D341Med (cell line): ENCODE data around the gene FLCN.

Experiments used
- DNase-seq: peaks from one replicate; pipeline ENCODE4 v3.0.0; 2012; ENCODE audit warnings: low spot score

Gene FLCN

DNA sequence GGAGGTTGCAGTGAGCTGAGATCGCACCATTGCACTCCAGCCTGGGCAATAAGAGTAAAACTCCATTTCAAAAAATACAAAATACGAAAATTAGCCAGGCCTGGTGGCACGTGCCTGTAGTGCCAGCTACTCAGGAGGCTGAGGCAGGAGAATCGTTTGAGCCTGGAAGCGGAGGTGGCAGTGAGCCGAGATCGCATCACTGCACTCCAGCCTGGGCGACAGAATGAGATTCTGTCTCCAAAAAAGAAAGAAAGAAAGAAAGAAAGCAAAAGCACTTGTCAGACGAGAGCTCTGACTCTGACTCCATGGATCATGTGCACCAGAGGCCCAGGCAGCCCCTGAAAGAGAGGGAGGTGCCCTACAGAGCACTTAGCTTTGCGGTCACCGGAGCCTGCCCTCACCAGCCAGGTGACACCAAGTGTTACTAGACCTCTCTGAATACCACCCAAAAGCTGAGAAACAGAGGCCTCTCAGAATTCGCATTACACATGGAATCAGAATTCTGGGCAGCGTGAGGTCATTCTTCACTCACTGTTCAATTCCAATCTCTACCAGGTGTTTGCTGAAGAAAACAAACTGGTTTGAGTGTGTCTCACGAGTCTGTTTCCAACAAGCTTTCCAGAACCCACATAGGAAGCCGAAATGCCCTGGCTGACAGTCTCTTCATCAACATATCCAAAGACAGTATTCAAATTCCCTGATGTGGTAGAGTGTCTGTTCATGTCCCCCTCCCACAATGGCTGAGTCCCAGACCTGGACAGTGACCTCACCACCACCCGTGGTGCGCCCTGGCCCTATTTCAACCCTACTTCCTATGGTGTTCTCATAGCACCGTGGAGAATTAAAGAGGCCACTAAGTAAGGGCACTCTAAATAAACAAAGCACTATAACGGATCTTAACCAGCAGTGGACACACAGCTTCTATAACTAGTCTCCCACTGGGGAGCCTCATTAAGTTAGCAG lies 1.5 kb downstream of the FLCN start:
- DNase-seq = no peak

DNA sequence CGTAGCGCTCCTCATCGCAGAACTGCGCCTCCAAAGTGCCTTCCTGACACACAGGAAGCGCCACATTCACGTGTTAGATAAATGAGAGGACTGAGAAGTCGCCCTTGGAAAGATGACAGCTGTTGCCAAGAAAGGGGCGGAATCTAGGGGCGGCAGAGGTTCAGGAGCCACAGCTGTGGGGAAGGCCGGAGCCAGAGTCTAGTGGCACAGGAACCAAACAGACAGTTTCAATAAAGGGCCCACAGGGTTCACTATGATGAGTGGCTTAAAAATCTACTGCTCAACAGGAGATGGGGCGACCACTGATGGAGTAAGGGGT lies 4.7 kb downstream of the FLCN start:
- no peak for DNase-seq

DNA sequence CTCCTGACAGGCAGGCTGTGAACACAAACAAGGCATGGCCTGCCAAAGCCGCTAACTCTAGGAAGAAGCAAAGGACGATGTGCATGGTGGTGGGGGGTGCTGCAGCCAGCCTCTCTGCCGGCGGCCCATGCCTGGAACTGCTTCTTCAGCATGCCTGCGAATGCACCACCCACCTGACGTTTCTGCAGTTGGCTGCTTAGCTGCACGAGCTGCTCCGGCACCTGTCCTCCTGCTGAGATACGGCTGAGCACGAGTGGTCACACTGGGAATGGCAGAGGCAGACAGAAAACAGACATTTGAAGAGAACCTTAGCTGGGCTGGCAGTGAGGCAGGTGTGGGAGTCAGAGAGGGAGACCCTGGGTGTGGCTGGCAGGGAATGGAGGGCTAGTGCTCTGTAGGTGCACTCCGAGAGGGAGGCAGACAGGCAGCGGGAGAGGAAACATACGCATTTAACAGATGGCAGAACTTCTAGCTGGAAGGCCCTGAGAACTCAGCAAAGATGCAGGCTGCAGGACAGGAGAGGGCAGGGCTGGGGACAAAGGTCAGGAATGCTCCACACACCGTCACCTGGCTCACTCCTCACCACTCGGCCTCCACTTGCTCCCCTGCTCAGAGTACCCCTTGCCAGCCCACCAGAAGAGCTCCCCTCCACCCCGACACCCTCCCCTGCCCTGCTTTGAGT lies 5.2 kb downstream of the FLCN start:
- no peak for DNase-seq

DNA sequence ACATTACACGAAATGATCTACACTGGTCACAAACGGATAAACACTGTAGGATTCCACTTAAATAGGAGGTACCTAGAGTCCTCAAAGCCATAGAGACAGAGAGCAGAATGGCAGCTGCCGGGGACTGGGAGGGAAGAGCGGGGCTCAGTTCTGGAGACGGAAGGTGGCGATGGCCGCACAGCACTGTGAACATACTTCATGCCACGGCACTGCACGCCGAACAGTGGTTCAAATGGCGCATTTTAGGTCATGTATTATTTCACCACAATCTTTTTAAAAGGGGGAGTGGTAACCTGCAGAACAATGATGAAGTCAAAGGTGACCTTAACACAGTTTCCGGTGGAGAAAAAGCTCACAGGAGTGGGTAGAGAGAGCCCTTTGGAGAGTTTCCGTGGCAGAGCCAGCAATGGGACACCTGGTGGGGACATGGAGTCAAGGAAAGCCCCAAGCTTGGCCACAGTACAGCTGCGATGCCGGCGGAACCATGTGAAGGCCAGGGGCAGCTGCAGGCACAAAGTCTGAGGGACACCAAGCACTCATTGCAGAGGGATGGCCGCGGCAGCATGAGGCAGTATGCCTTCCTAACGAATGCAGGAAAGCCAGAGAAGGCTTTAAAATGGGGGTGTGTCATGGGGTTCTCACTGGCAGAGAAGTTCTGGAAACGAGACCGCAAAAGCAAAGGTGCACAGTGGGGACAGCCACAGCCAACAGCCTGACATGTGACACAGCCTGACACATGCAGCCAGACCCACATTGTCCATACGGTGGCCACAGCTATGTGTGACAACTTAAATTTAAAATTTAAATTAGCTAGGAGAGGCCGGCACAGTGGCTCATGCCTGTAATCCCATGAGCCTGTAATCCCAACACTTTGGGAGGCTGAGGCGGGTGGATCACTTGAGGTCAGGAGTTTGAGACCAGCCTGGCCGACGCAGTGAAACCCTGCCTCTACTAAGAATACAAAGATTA lies 7.3 kb downstream of the FLCN start:
- no peak for DNase-seq

DNA sequence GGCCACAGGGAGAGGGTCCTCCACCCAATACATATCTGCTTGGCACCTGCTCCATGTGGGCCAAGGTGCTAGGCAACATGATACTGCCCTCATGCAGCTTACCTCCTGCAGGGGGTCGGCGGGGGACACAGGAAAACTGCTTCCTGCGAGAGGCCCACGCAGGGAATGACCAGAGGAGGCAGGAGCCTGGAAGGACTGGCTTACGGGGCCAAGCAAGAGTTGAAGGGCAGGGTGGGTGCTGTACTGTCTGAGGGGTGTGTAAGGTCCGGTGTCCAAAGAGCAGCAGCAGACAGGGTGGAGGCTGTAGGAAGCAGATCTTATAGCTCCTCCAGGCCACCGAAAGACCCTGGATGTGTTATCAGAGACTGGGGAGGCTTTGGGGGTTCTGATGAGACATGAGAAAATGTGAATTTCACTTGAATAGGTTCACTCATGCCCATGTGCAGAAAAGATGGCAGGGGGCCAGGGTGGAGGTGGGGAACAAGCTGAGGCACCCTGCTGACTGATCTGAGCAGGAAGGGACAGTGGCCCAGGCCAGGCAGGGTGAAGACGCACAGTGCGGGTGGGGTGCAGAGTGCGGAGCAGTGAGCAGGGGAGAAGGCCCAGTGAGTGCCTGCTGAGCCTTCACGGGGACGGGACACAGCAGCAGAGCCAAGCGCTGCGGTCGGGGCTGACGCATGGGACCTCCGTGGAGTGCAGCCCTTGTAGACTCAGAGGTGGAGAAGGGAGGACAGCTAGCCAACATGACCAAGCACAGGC lies 8.3 kb downstream of the FLCN start:
- DNase-seq = no peak

DNA sequence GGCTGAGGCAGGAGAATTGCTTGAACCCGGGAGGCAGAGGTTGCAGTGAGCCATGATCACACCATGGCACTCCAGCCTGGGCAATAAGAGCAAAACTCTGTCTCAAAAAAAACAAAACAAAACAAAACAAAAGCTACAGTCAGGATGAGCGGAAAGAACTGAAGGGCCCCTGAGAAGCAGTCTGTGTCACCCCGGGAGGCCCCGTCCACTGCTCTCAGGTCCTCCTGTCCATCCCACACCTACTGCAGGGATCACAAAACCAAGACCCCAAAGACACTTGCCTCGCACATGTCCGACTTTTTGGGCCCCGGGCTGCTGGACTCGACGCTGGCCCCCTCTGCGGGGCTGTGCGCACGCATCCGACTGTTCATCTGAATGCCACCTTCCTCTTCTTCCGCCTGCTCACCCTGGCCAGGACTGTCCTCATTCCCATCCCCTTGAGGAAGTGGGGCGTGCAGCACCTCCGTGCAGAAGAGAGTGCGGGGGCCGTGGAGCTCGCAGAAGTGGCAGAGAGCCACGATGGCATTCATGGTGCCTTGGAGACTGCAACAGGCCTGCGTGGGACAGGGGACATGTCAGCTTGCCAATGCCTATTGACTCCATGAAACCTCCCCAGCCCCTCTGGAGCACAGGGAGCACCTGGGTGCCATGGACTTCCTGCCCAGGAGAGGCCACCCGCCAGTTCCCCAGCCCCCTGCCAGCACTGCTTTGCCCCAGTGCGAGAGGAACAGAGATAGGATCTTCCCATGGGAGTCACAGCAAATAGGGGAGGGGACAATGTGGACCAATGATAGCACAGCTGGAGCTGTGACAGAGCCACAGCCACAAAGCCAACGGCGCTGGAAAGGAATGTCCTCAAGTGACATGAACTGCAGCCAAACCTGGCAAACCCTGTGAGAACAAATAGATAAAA lies 9.1 kb downstream of the FLCN start:
- no peak for DNase-seq

DNA sequence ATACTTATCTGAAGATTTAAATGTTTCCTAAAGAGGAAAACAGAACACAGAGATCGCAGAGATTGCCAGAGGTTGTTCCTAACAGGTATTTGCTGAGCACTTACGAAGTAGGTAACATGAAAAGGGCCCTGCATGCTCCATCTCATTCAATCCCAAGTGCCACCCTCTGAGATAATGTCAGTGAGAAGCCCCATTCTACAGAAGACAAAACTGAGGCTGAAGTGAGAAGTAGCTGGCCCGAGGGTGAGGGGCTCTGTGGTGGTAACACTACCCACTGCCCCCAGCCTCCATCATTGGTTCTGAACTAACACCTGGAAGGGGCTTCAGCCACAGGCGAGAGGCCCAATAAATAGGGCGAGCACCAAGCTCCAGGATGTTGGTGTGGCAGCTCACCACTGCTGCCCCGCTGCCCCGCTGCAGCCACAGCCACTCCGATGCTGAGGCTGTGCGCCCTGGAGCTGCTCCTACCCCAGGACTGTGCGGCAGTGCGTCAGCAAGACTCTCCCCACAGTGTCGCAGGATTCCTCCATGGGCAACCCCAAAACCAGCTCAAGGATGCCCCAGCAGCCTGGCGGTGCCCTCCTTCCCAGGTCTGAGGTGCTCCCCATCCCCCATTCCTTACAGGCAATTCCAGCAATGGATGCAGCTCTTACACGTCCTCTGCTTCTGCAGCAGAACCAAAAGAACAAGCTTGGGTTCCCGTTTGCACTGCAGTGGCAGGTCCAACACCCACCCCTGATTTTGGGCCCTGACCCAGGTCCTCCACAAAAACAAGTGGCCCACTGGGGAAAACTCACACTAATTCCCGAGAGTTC lies 10.3 kb downstream of the FLCN start:
- no peak for DNase-seq

DNA sequence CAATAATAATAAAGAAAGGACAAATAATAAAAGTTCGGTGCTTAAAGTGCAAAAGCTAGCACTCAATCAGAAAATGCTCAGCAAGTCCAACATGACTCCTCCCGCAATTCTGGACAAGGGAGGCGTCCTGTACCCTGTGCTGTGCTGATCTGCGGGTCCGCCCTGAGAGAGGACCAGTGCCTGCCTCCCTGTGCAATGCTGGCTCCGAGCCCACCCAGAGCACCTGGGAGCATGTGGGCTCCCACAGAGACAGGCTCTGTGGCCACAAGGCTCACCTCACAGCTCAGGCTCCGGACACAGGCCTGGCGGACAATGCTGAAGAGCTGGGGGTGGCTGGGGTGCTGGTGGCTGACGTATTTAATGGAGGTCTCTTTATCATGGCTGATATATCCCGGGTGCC lies 11.1 kb downstream of the FLCN start:
- no peak for DNase-seq

DNA sequence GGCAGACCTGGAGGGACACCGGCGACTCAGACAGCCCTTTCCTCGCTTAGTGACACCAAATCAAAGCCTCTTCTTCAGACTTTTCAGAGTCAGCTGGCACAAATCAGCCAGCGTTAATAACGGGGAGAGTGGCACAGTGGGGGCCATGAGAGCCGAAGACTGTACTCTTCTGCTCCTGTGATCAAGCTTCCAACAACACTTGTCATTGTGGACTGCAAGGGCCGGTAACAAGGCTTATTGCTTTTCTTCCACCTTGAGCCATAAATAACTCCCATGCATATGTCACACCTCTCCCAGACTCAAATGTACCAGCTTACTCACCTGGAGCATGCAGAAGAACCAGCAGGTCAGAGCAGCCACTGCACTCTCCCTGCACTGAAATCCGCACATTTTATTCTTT lies 12.8 kb downstream of the FLCN start:
- no peak for DNase-seq

DNA sequence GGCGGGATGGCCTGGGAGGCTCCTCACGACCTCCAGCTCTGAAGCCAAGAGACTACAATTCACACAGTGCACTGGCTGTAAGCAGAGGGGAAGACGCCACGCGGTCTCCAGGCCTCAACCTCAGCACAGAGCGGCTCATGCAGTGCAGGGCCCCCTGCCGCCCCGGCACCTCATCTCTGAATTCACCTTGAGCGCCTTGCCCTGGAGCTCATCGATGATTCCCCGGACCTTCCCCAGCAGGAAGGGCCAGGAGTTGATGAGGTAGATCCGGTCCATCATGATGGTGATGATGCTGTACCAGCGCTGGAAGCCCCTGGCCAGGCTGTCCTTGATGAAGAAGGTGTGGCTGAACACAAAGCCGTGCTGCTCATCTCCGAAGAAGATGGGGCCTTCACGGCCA lies 13.2 kb downstream of the FLCN start:
- no peak for DNase-seq

DNA sequence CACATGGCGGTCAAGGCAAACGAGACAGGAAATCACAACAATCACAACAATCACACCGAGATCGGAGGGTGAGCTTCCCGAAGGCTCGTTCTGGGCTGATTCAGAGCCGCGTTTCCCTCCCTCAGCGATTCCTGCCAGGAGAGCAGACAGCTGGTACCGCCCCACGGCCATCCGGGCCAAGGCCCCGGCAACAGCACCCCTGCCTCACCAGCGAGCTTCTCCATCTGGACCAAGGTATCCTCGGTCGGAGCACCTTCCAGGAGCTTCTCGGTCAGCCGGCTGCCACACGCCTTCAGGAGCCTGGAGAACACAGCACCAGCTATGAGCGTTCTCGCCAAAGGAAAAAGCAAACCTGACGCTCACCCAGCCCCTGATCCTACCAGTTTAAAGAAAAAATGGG lies 15.6 kb downstream of the FLCN start:
- no peak for DNase-seq

DNA sequence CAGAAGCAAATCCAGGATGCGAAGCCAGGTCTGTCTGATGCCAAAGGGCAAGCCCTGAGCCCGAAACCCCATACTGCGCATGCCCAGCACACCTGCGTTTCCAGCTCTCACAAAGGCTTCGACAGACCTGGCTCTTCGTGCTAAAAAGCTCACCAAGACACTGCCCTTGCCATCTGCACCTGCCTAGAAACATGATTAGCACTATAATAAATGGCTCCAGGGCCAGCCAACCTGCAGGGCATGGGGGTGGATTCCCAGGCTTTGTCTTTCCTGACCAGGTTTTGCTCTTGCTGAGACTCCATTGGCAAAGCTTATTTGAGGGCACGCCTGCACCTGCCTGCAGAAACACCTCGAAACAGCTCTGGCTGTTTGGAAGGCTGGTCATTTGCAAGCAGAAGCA lies 16.4 kb downstream of the FLCN start:
- DNase-seq = no peak

DNA sequence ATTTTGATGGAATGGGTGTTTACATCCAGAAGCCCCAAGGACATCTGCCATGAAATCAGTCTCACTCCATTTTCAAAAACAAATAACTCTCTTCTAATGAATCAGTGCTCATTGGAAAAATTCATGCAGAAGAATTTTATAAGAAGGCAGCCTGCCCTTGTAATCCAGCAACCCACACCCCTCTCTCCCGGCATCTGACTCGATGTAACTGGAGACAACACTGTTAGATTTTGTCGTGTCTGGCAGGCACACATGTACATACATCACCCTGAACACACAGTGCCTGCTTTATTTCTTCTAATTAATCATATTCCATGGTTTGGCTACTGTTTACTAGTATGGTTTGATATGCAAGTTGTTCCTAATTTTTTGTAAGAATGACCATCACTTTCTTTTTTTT lies 19.0 kb downstream of the FLCN start:
- DNase-seq = no peak

DNA sequence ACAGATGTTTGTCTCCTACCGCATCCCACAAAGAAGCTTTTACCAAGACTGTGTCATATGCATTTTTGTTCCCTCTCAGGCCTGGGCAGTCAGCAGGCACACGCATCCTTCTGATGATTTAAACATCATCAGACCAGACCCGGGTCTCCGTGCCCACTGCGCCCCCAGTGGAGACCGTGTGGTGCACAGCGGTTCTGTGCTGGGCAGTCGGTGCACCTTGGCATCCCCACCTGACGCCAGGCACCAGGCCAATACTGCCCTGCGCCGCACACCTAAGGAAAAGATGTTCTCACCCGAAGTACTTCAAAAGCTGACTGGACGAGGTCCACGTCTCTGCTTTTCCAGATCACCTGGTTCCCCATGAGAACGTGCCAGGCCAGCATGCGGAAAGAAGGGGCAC lies 20.2 kb downstream of the FLCN start:
- no peak for DNase-seq

DNA sequence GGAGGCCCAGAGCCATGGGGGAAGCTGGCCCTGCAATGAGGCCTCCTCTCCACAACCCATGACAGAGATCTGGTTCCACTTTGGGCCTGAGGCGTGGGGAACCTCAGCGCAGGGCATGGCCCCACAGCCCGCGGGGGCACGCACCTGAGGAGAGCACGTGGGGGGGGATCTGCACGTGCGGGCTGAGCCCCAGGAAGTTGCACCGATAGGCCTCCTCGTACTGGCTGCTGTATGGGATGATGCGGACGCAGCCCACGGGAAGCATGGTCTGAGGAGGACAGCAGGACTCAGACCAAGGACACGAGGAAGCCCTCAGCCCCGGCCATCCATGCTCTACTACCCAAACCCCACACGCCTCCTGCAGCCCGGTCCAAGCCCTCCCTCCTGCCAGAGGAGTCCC lies 20.7 kb downstream of the FLCN start:
- DNase-seq = no peak

DNA sequence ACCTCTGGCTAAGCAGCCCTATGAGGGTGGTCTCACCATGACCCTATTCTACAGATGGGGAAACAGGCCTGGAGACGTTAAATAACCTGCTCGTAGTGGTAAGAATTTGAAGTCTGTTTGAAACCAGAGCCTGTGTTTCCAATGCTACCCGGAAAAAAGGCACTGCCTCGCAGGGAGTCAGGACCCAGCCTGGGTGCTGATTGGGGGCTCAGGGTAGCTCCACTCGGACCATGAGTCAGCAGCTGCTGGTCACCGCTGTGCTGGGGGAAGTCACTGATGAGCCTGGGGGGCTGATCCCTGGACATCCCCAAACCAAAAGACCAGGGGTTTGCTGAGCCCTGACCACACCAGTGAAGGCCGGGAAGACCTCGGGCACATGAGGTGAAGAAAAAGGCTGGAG lies 21.4 kb downstream of the FLCN start:
- no peak for DNase-seq

DNA sequence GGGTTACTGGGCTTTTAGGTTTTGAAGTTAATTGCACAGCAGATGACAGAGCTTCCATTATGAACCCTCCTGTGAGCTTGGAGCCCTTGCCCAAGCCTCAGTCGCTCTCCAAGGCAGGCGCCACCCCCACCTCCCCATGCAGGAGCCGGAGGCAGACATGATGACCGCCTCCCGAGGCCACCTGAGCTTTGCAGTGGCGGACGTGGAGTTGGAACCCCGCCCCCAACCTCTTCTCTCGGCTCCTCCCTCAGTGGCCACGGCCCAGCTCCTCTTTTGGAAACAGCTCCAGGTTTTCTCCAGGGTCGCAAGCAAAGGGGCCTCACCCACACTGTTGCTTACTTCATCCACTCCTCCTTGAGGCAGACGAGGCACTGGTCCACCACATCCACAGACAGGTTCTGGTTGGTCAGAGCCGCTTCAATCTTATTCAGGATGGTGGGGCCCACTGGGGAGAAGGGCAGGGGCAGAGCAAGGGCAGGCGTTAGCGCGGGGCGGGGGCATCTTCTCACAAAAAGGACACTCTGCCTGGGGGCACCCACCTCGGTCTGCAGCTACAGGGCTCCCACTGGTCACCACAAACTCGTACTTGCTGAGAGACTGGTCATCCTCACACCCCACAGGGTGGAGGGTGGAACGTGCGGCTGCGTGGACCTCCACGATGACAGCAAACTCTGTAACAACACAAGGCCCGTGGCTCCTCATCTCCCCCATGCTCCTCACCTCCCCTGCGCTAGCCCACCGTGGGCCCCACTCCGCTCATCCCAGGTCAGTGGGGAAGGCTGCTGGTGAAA lies 22.1 kb downstream of the FLCN start:
- no peak for DNase-seq

DNA sequence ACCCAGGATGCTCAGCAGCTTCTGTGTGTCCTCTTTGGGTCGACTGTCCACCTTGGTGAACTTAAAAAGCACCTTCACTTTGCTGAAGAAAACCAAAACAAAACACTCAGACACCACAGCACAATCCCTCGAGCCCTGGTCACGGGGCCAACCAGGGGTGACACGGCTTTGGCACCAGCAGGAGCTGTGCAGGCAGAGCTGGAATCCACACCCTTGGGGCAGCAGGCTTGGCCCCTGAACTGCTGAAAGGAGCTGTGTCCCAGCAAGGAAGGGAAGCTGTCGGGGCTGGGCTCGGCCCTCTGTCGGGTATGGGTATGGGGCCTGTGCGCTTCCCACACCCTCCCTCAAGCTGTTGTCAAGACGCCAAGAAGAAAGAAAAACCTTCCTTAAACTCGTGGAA lies 23.2 kb downstream of the FLCN start:
- no peak for DNase-seq

DNA sequence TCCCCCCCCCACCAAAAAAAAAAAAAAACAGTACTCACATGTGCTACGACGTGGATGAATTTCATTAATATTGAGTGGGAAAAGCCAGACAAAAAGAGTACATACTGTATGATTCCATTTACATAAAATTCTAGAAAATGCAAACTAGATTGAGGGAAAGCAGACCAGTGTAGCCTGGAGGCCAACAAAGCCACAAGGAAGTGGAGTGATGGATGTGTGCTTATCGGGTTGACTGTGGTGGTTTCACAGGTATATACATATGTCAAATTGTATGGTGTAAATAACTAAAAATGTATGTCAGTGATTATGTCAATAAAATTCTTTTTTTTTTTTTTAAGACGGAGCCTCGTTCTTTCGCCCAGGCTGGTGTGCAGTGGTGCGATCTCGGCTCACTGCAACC lies 29.0 kb downstream of the FLCN start:
- no peak for DNase-seq
